AG09309 (cell line): ENCODE results near the gene FAM210B.

Source experiments
- DNase-seq: peaks from one replicate; pipeline ENCODE4 v3.0.0-alpha.2; 2010; ENCODE audit warnings: low read depth
- H3K4me3 ChIP-seq: 2 replicates; pipeline ENCODE4 v1.5.1; 2011; ENCODE audit warnings: mild to moderate bottlenecking, low read depth, low read length, moderate library complexity; ENCODE audit not compliant: control insufficient read depth
- TF ChIP-seq, protein P1 (sequence below): IDR thresholded peaks from 2 replicates; pipeline ENCODE4 v1.5.1; 2011; ENCODE audit warnings: mild to moderate bottlenecking, low read depth, low read length, inconsistent platforms; ENCODE audit not compliant: insufficient read depth, control insufficient read depth; ENCODE audit errors: missing control alignments

The FAM210B gene

DNA sequence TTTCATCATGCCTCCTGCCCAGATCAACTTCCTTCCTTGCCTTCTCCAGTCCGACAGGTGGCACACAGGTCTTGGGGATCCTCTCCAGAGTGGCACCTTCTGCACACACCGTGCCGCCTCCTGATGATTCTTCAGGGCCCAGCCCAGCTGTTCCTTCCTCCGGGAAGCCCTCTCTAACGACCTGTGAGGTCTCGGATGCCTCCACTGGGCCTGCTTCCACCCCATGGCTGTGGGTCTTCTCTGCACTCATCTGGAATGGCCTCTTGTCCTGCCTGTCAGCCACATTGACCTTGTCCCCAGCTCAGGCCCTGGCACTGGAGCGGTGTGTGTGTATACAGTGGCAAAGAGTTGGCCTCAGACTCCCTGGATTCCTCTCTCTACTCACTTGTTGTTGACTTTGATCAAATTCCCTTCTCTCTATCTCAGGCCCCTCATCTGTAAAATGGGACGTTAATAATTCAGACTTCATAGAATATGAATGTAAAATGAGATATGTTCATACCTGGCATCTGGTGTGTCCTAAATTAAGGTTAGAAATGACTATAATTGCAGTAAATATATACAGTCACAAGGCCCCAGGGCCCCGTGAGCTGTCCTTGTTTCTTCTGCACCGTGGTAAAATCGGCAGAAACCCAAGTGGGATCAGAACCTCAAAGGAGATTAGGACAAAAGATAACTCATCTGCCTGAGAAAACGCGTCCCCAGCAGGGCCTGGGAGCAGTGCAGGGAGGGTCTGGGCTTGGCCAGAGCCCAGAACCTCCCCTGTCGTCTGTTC, 1.5 kb downstream of the FAM210B start:
- TF ChIP-seq, protein P1, sequence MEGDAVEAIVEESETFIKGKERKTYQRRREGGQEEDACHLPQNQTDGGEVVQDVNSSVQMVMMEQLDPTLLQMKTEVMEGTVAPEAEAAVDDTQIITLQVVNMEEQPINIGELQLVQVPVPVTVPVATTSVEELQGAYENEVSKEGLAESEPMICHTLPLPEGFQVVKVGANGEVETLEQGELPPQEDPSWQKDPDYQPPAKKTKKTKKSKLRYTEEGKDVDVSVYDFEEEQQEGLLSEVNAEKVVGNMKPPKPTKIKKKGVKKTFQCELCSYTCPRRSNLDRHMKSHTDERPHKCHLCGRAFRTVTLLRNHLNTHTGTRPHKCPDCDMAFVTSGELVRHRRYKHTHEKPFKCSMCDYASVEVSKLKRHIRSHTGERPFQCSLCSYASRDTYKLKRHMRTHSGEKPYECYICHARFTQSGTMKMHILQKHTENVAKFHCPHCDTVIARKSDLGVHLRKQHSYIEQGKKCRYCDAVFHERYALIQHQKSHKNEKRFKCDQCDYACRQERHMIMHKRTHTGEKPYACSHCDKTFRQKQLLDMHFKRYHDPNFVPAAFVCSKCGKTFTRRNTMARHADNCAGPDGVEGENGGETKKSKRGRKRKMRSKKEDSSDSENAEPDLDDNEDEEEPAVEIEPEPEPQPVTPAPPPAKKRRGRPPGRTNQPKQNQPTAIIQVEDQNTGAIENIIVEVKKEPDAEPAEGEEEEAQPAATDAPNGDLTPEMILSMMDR: no peak
- H3K4me3 ChIP-seq: peak overlapping the region; percentile 80
- no peak for DNase-seq

DNA sequence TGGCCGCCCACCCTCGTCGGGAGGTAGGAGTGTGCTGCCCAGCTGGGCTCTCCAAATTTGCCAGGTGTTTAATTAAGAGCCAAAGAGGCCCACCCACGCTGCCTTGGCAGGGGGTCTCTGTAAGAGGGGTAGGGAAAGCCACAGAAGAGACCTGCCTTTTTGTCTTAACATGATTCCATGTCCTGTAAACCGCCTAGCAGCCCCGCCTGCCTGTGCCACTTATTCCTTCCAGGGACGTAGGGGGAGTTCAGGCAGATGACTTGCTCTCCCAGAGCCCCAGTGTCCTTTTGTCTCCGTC, 2.1 kb downstream of the FAM210B start:
- no peak overlapping the region for H3K4me3 ChIP-seq
- TF ChIP-seq, protein P1: no peak
- no peak for DNase-seq

DNA sequence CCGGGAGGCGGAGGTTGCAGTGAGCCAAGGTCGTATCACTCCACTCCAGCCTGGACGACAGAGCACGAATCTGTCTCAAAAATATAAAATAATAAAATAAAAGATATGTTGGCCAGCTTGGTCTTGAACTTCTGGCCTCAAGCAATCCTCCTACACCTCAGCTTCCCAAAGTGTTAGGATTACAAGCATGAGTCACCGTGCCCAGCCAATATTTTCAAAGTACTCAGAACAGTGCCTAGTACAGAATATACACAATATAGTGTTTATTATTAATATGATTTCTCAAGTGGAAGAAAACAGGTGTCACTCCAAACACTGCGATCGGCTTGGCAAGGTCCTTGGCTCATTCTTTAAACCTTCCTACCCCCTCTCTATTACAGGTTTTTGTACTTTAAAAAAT, 3.1 kb downstream of the FAM210B start:
- TF ChIP-seq, protein P1: no peak
- H3K4me3 ChIP-seq: no peak overlapping the region
- DNase-seq: no peak

DNA sequence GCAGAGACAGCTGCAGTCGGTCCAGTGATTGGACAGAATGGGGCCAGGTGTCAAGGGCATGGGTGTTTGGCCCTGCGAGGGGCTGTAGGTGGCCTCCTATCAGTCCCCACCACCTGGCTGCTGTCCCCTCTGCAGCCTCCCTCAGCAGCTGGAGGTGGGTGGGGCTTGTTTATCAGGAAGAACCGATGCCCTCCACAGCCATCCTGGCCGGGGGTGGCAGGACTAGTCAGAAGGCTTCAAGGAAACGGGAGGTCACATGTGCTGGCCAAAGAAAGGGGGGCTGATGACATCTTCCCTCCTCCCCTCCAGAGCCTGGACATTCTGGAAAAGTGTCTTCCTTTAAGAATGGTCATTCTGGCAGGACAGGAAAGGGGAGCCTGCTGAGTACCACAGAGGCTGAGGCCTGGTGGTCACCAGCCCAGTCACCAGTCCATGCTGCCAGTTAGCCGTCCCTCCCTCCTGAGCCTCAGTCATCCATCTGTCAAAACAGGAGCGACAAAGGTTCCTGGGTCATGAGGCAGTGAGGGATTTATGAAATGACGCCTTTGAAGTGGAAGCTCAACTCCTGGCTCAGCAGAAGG, 4.1 kb downstream of the FAM210B start:
- DNase-seq: no peak
- TF ChIP-seq, protein P1: no peak
- no peak overlapping the region for H3K4me3 ChIP-seq

DNA sequence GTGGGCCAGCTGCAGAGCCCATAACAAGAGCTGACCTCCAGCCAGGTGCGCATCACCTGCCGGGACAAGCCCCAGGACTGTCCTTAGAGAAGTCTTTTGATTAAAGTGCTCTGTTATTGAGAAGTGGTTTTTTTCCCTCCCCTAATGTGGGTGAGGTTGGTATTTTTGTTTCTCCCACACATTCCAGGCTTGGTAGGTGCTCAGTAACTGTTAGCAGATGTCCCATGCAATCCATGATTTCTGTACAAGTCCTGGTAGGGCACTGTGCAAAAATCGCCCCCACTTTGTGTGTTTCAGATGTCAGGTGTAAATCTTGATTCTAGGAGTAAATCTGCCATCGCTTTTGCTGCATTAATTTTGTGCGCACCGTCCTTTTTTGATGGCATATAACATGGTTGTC, 4.7 kb downstream of the FAM210B start:
- no peak for DNase-seq
- TF ChIP-seq, protein P1: no peak
- no peak overlapping the region for H3K4me3 ChIP-seq

DNA sequence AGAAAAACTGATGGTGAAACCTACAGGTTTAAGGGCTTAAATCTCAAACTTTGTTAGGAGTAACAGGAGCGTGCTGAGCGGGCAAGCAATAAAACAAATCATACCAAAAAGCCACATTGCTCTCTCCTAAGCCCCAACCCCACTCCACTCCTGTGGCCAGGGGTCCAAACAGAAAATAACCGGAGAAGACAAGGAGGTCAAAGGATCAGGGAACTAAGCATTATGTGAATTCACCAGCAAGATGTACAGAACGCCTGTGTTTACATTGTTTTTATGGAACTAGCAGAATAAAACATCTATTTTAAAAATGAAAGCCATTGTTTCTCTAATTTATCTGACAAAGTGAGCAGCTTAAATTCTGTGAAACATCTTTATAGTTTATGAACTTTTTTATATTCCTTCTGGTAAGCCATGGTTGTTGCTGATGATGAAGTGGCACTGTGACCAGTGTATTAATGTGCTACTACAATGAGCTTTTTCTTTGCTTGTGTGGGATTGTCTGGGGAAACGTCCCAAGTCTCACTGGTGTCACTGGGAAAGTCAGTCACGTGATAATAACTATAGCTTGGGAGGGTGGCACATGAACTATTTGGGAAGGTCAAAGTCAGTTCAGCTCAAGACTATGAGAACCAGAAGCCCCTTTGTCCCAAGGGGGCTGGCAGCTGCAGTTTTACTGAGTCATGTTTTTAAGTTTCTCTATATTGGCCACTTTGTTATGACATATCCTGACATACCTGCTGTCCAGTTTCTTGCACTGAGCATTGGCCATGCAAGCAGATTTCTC, 9.8 kb downstream of the FAM210B start:
- DNase-seq: no peak
- TF ChIP-seq, protein P1: no peak
- H3K4me3 ChIP-seq: no peak overlapping the region
